Activated CD4-positive, alpha-beta T cell treated with anti-CD3 and anti-CD28 coated beads, Interleukin-2, Interleukin-4, amounts not matched to agents 100 ng/mL and 50 ng/mL, durations not matched to agents 16 hours and 8 hours (primary cell): ENCODE results near the gene PDCD11.

Experiments used
- DNase-seq: peaks from one replicate; pipeline ENCODE4 v3.0.0-alpha.2; 2020; ENCODE audit warnings: low spot score

The PDCD11 gene

GRCh38 chr10:103417601-103418000 lies 21.2 kb downstream of the PDCD11 start:
- no peak for DNase-seq

DNA sequence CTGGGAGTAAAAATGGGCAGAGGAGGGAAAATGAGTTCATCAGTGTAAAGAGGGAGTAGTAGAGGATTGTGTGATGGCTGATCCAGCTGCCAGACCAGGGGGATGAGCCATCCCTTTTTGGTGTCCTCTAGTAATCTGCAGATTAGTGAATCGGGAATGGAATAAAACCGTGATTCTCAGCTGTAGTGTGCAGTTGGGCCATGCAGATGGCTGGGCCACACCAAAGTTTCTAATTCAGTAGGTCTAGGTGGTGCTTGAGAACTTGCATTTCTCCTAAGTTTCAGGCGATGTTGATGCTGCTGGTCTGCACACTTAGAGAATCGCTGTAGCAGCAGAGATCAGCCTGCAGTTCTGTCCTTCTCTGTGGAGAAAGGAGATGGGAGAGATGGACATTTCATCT lies 22.7 kb downstream of the PDCD11 start:
- no peak for DNase-seq

DNA sequence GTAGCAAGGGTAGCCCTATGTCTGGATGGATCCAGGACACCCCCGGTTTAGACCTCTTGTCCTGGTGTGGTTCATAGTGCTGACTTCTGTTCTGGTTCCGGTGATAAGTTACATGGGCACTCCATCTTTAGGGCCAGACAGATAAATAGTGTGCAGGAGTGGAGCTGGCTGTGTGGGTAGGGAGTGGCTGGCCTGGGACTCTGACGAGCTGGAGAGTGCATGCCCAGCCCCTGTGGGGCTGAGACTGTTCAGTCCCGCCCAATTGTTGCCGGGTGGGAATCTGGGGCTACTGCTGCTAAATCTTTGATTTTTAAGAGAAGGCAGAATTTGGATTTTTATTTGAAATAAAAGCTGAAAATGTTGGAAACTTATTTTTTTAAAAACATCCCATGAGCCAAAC lies 27.3 kb downstream of the PDCD11 start:
- no peak for DNase-seq

DNA sequence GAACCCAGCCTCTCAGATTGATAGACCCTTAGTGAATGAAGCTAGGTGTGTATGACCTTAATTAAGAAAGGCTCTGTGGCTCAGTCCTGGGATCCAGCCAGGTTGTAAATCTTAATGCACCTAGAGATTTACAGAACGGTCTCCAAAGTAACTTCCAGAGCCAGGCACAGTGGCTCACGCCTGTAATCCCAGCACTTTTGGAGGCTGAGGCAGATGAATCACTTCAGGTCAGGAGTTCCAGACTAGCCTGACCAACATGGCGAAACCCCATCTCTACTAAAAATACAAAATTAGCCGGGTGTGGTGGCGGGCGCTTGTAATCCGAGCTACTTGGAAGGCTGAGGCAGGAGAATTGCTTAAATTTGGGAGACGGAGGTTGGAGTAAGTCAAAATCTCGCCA lies 31.4 kb downstream of the PDCD11 start:
- no peak for DNase-seq

DNA sequence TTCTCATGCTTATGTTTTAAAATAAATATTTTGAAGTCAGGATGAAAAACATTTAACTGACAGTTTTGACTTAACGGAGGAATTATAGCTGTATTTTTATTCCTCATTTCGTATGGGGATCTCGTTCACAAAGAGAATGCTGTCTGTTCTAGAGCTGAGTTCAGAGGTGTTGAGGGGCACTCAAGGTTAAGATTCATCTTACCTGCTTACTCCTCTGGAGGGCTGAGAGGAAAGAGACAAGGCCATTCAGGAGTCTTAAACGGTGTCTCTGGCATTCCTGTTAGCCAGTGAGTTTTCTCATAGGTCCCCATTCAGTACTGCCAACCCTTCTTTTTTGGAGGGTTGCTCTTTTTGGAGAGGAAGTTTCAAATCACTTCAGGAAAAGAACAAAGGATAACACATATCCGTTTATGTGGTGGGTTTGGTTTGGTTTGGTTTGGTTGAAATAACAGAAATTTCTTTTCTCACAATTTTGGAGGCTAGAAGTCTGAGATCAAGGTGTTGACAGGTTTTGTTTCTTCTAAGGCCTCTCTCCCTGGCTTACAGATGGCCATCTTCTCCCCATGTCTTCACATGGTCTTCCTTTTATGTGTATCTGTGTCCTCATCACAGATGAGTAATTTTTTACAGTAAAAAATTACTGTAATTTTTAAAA lies 32.7 kb downstream of the PDCD11 start:
- DNase-seq: no peak

GRCh38 chr10:103429647-103430046 lies 33.2 kb downstream of the PDCD11 start:
- DNase-seq: peak; percentile 41

- DNase-seq: no peak
Measured at GRCh38 chr10:103431902-103432301, 35.5 kb downstream of the PDCD11 start.

DNA sequence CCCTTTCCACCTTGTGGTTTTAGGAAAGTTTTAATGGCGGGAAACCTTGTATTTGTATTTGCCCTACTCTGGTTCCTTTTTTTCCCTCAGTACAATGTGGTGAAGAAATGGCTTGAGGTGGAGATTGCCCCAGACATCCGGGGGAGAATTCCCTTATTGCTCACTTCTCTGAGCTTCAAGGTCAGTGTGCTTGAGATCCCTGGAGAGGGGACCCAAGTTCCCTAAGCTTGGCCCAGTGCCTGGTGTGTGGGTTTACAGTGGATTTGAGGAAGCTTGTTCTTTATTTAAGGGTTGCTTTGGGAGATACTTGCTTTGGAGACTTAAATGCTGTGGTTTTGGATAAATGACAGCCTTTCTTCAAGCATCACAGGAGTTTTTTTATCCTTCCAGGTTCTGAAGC lies 37.4 kb downstream of the PDCD11 start:
- DNase-seq: no peak

- DNase-seq: no peak
Measured at GRCh38 chr10:103439776-103440175, 43.4 kb downstream of the PDCD11 start.

DNA sequence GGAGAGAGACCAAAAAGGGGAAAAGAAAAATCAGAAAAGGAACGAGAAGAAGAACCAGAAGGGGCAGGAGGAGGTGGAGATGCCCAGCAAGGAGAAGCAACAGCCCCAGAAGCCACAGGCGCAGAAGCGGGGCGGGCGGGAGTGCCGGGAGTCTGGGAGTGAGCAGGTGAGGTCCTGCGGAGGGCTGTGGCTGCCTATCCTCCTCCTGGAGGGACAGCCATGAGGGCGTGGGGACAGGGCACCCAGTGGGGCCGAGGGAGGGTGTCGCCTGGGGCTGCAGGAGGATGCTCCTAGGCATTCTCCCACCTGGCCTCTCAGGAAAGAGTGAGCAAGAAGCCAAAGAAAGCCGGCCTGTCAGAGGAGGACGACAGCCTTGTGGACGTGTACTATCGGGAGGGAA lies 44.0 kb downstream of the PDCD11 start:
- DNase-seq: no peak

- no peak for DNase-seq
Measured at GRCh38 chr10:103441206-103441605, 44.8 kb downstream of the PDCD11 start.

DNA sequence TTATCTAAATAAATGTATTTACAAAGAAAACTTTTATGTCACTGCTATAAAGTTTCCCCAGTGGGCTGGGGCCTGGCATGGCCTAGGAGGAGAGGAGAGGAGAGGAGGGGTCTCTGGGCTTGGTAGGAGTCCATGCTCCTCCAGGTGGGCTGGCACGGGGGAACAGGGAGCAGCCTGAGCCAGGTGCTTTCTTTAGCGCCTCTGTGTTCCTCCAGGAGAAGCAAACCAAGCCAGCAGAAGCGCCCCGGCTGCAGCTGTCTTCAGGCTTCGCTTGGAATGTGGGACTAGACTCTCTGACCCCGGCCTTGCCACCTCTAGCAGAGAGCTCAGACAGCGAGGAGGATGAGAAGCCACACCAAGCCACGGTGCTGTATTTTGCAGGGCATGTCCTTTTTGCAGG lies 45.2 kb downstream of the PDCD11 start:
- no peak for DNase-seq

GRCh38 chr10:103442031-103442461 lies 45.6 kb downstream of the PDCD11 start:
- DNase-seq: no peak

GRCh38 chr10:103443475-103444185 lies 47.2 kb downstream of the PDCD11 start:
- DNase-seq: no peak

DNA sequence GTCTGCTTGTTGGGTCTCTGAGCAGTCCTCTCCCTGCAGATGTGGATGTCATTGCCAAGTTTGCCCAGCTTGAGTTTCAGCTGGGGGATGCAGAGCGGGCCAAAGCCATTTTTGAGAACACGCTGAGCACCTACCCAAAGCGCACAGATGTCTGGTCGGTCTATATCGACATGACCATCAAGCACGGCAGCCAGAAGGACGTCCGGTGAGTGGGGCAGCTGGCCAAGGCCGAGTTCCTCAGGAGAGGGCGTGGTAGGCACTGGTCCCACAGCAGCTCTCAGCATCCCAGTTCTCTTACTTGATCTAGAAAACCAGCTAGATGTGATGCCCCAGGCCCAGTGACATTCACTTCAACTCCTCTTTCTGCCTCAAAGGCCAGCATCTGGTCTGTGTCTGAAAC lies 48.1 kb downstream of the PDCD11 start:
- DNase-seq: no peak

GRCh38 chr10:103445366-103445765 lies 48.9 kb downstream of the PDCD11 start:
- DNase-seq: no peak

DNA sequence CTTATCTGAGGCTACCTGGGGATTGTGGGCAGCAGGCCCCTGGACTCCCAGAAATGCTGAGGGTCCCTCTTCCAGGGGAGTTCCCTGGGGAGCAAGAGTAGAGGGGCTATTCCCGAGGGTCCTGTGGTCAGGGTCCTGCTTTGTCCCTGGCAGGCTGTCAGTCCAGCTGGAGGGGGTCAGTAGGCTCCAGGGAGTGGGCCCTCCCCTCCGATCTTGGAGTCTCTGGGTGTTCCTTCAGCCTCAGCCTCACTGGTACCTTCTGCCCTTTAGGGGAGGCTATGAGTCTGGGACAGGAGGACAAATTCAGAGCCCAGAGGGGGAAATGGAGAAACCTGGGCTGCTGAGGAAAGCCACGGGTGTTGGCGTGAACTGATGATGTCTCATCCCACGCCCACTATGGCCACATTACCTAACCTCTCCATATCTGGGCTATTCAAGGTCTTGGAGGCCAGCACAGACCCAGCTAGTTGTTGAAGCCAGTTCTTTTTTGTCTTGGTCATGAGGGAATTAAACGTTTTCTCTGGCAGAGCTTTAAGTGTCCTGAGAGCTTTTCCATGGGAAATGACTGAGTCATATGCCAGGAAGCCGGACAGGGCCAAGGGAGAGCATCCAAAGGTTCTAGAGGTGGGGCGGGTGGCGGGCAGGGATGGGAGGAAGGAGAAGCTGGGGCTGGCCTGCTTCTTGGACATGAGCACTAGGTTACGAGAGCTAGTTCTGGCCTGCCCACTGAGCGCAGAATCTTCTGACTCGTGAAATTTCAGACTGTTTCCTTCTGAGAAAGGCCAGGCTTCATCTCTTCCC lies 49.5 kb downstream of the PDCD11 start:
- no peak for DNase-seq

DNA sequence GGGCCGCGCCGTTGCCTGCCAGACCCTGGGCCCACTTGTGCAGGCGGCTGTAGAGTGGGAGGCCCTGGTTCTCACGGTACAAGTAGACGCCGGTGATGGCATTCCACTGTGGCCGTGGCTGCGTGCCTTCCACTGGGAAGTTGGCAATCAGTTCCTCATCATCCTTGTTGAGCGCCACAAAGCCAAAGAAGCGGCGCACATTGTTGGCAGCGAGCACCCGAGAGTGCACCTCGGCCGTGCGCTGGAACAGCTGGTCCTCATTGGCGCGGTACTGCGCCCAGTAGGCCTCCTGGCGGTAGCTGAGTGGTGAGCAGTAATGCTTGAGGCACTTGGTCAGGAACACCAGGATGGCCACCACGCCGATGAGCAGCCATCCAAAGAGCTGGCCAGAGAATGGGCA lies 50.8 kb downstream of the PDCD11 start:
- DNase-seq: no peak

GRCh38 chr10:103448746-103449145 lies 52.3 kb downstream of the PDCD11 start:
- DNase-seq: no peak

- DNase-seq: no peak
Measured at GRCh38 chr10:103449208-103450144, 53.0 kb downstream of the PDCD11 start.

DNA sequence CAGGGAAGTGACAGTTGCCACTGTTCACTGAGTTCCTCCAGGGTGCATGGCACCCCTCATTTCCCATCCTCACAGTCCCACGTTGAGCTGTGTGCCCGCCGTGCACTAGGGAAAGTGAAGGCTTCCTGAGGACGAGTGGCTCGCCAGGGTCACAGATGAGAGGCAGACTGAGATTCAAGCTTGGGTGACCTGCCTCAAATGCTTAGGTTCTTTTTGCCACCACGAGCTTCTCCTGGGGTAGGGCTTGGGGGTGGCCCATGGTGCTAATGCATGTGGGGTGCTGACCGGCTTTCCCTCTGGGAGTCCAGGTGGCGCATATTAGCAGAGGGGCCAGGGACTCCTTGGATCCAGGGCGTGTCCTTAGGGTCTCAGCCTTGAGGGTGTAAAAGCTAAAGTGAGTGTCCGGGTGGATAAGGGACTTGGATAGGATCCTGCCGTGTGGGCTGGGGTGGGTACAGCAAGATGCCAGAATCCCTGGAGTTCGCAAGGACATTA lies 53.8 kb downstream of the PDCD11 start:
- no peak for DNase-seq
